GM19324 (cell line): ENCODE data around the gene CCL14.
"Not testable (repeated sequence)": the region's sequence is repeated elsewhere in the genome, so short reads cannot be mapped to it uniquely, and the experiment has no call there.

Experiments
- ATAC-seq: cut with Tn5 transposase; IDR thresholded peaks from one replicate; pipeline ENCODE4 v1.9.1; 2021; ENCODE audit warnings: mild to moderate bottlenecking, moderate library complexity; ENCODE audit not compliant: unreplicated experiment, low FRiP score

The CCL14 gene

GRCh38 chr17:35986643-35987042 is at the start of gene CCL14:
TSS of gene CCL14 (minus strand) at chr17:35986729. CDS start at chr17:35986649, 80 bp downstream.
- no peak for ATAC-seq

GRCh38 chr17:36036235-36036634 is 49.7 kb upstream of the CCL14 start:
- ATAC-seq: no peak

- no peak for ATAC-seq
These were observed 47.6 kb upstream of the CCL14 start for GRCh38 chr17:36034127-36034526.

GRCh38 chr17:36030956-36031355 is 44.4 kb upstream of the CCL14 start:
- no peak for ATAC-seq

GRCh38 chr17:36027761-36028160 is 41.2 kb upstream of the CCL14 start:
- no peak for ATAC-seq

- ATAC-seq: no peak
These were observed 37.8 kb upstream of the CCL14 start for GRCh38 chr17:36024106-36024869.

GRCh38 chr17:36019423-36019822 is 32.9 kb upstream of the CCL14 start:
- ATAC-seq: no peak

GRCh38 chr17:36017799-36018198 is 31.3 kb upstream of the CCL14 start, which contains the start of gene CCL23:
TSS of gene CCL23 (minus strand) at chr17:36017972. CDS start at chr17:36017897, 75 bp downstream.
- no peak for ATAC-seq

GRCh38 chr17:36016555-36016954 is 30.0 kb upstream of the CCL14 start:
- no peak for ATAC-seq

- not testable (repeated sequence) for ATAC-seq
These were observed 29.4 kb upstream of the CCL14 start for GRCh38 chr17:36015895-36016294.

GRCh38 chr17:36014946-36015345 is 28.4 kb upstream of the CCL14 start:
- no peak for ATAC-seq

GRCh38 chr17:36011201-36011600 is 24.7 kb upstream of the CCL14 start:
- no peak for ATAC-seq

GRCh38 chr17:36008998-36009665 is 22.6 kb upstream of the CCL14 start:
- no peak for ATAC-seq

GRCh38 chr17:36004594-36005108 is 18.1 kb upstream of the CCL14 start:
- ATAC-seq: no peak

GRCh38 chr17:36002631-36003030 is 16.1 kb upstream of the CCL14 start:
- ATAC-seq: no peak

- ATAC-seq: no peak
These were observed 15.5 kb upstream of the CCL14 start for GRCh38 chr17:36001862-36002603.

GRCh38 chr17:36001110-36001771 is 14.7 kb upstream of the CCL14 start, which contains the start of gene CCL15:
TSS of gene CCL15 (minus strand) at chr17:36001553. CDS start at chr17:36001492, 61 bp downstream.
- ATAC-seq: no peak

- no peak for ATAC-seq
These were observed 14.2 kb upstream of the CCL14 start for GRCh38 chr17:36000732-36001109.

- ATAC-seq: no peak
These were observed 12.2 kb upstream of the CCL14 start for GRCh38 chr17:35998756-35999155.

- ATAC-seq: no peak
These were observed 11.6 kb upstream of the CCL14 start for GRCh38 chr17:35998018-35998545.
